Upper lobe of left lung (tissue), 4 donors: Measurements from ENCODE around the gene ALG9.

Source experiments
- EP300 ChIP-seq, 4 donors: sonication (generic); formaldehyde crosslinking; IDR thresholded peaks; one replicate each; pipeline ENCODE4 v1.5.1; 2017; ENCODE audit warnings: antibody characterized with exemption in 4 of 4, control low read depth in 2 of 4
- POLR2A ChIP-seq, 4 donors: fragments of 450-650 bp; IDR thresholded peaks; one replicate each; pipeline ENCODE4 v1.5.1; 2016 to 2017; ENCODE audit warnings: antibody characterized with exemption in 4 of 4, mild to moderate bottlenecking in 2 of 4
- POLR2AphosphoS5 ChIP-seq, 2 donors: sonication (generic); formaldehyde crosslinking; IDR thresholded peaks; one replicate each; pipeline ENCODE4 v1.5.1; 2017; ENCODE audit warnings: antibody characterized with exemption in 2 of 2
- TF ChIP-seq, protein P1 (sequence below), 6 experiments: fragments of 450-650 bp in 4 of 6; fragments of 200-600 bp in 2 of 6; sonication (generic) in 2 of 6; IDR thresholded peaks; one replicate each; pipeline ENCODE4 v1.5.1; 2016 to 2019; ENCODE audit warnings: antibody characterized with exemption in 6 of 6

DNA sequence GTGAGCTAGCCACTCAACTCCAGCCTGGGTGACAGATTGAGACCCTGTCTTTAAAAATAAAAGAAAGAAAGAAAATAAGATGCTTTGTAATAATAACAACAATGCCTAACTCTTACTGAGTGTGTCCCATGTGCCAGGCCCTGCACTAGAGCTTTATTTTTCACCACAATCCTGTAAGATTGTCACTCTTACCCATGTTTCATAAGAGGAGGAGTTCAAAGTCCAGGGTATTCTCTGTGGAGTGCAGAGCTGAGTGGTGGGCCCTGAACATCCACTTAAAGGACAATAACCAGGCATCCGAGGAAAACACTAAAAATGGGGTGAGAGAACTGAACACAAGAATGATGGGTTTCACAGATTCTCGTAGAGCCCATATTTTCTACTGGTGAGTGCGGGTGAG, 46.4 kb upstream of the ALG9 start:
- TF ChIP-seq, protein P1, sequence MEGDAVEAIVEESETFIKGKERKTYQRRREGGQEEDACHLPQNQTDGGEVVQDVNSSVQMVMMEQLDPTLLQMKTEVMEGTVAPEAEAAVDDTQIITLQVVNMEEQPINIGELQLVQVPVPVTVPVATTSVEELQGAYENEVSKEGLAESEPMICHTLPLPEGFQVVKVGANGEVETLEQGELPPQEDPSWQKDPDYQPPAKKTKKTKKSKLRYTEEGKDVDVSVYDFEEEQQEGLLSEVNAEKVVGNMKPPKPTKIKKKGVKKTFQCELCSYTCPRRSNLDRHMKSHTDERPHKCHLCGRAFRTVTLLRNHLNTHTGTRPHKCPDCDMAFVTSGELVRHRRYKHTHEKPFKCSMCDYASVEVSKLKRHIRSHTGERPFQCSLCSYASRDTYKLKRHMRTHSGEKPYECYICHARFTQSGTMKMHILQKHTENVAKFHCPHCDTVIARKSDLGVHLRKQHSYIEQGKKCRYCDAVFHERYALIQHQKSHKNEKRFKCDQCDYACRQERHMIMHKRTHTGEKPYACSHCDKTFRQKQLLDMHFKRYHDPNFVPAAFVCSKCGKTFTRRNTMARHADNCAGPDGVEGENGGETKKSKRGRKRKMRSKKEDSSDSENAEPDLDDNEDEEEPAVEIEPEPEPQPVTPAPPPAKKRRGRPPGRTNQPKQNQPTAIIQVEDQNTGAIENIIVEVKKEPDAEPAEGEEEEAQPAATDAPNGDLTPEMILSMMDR (IDR thresholded peaks at IDR 0.05) = no peak
- TF ChIP-seq POLR2A (IDR thresholded peaks at IDR 0.05) = no peak
- TF ChIP-seq POLR2AphosphoS5 (IDR thresholded peaks at IDR 0.05) = no peak
- TF ChIP-seq EP300 (IDR thresholded peaks at IDR 0.05) = no peak
